Breast epithelium (tissue), 4 donors: Measurements from ENCODE around the gene LRRC26. TPM values are rescaled to one million over a fixed set of nuclear protein-coding genes. Genes with fewer than 3 reads are reported as not detected.
A peak's percentile ranks its signal among the peaks of the same experiment; 100 is the strongest.

Experiments used
- DNase-seq, 2 donors: peaks; one replicate each; pipeline ENCODE4 v3.0.0-alpha.2; 2019; ENCODE audit warnings: low spot score in 2 of 2
- H3K27ac ChIP-seq, 2 donors: fragments of 200-600 bp; sonication (generic) in 1 of 2; one replicate each; pipeline ENCODE4 v1.5.1; 2016 to 2019; ENCODE audit warnings: mild to moderate bottlenecking in 1 of 2
- H3K27me3 ChIP-seq, 2 donors: fragments of 200-600 bp; sonication (generic) in 1 of 2; one replicate each; pipeline versions ENCODE4 v1.5.1 to v1.6.0; 2017 to 2019; ENCODE audit warnings: control low read depth in 1 of 2, mild to moderate bottlenecking in 1 of 2
- H3K36me3 ChIP-seq: fragments of 200-600 bp; one replicate; pipeline ENCODE4 v1.5.1; 2019
- H3K4me1 ChIP-seq, 2 donors: fragments of 200-600 bp; sonication (generic); one replicate each; pipeline ENCODE4 v1.5.1; 2016 to 2019; ENCODE audit warnings: control low read depth in 1 of 2
- H3K4me3 ChIP-seq, 3 donors: fragments of 200-600 bp; sonication (generic); 1 replicate in 2 of 3; 2 replicates in 1 of 3; pipeline ENCODE4 v1.5.1; 2016 to 2019; ENCODE audit warnings: mild to moderate bottlenecking in 3 of 3, moderate library complexity in 2 of 3
- H3K9me3 ChIP-seq, 2 donors: fragments of 200-600 bp; sonication (generic) in 1 of 2; one replicate each; pipeline ENCODE4 v1.5.1; 2016 to 2019; ENCODE audit warnings: control low read depth in 1 of 2
- CTCF ChIP-seq, 3 donors: fragments of 450-650 bp; IDR thresholded peaks; one replicate each; pipeline ENCODE4 v1.5.1; 2016 to 2017; ENCODE audit warnings: antibody characterized with exemption in 3 of 3, mild to moderate bottlenecking in 3 of 3, moderate library complexity in 3 of 3
- POLR2A ChIP-seq: fragments of 450-650 bp; IDR thresholded peaks from one replicate; pipeline ENCODE4 v1.6.1; 2016; ENCODE audit warnings: antibody characterized with exemption, mild to moderate bottlenecking, moderate library complexity
- POLR2AphosphoS5 ChIP-seq, 3 donors: sonication (generic); formaldehyde crosslinking; IDR thresholded peaks; one replicate each; pipeline ENCODE4 v1.6.1; 2017; ENCODE audit warnings: antibody characterized with exemption in 3 of 3
- intact Hi-C: fragments of 100-400 bp; cut with DNase I; formaldehyde crosslinking; loops from one replicate; pipeline ENCODE4 v1.15.1; 2023; ENCODE audit warnings: low total_unique reads
- total RNA-seq, 3 donors: library from RNA; depleted of rRNA; stranded (reverse); fragments of >200 nt; gene quantifications; one replicate each; pipeline ENCODE4 v1.1.0, GENCODE V29; 2016

LRRC26 gene
- total RNA-seq, 3 donors from 2014 or later, result 7.8 to 9.2 TPM; not detected in 1

GRCh38 chr9:137168904-137169856, 671 bp downstream of the LRRC26 start:
- Histone ChIP-seq H3K36me3 (no peaks in the 10 kb centered on the region), H3K4me3 (peak overlapping the region; percentile 8 to 72 (median 52)), H3K4me1 (peaks cover 31 to 40% of the 10 kb centered on the region in 2 donors), H3K27me3 (peaks cover 32 to 62% of the 10 kb centered on the region in 2 donors), H3K9me3 (no peaks in the 10 kb centered on the region), H3K27ac (peak overlapping the region; percentile 52 to 55)
- TF ChIP-seq POLR2AphosphoS5 (IDR thresholded peaks at IDR 0.05) (no peak), CTCF (IDR thresholded peaks at IDR 0.05) (no peak), POLR2A (no peak)
- peak in 1 of 2 donors; percentile 74 for DNase-seq
- intact Hi-C loops, result no loop called here

- intact Hi-C loops, result no loop called here
- Histone ChIP-seq H3K4me1 (peaks cover 31 to 38% of the 10 kb centered on the region in 2 donors), H3K9me3 (no peaks in the 10 kb centered on the region), H3K4me3 (peak overlapping the region; percentile 15 to 72 (median 52)), H3K27me3 (peaks cover 32 to 68% of the 10 kb centered on the region in 2 donors), H3K36me3 (no peaks in the 10 kb centered on the region), H3K27ac (peak overlapping the region; percentile 52 to 55)
- no peak for DNase-seq
- TF ChIP-seq CTCF (IDR thresholded peaks at IDR 0.05), result no peak
- no peak for TF ChIP-seq POLR2AphosphoS5 (IDR thresholded peaks at IDR 0.05)
- no peak for TF ChIP-seq POLR2A
Measured at GRCh38 chr9:137168573-137168903, 1.3 kb downstream of the LRRC26 start.

GRCh38 chr9:137167747-137168572, 1.9 kb downstream of the LRRC26 start:
- Histone ChIP-seq H3K27me3 (peaks cover 32 to 74% of the 10 kb centered on the region in 2 donors), H3K27ac (peak overlapping the region; percentile 52 to 55), H3K4me3 (peak overlapping the region; percentile 15 to 72 (median 52)), H3K4me1 (peaks cover 33 to 35% of the 10 kb centered on the region in 2 donors), H3K36me3 (no peaks in the 10 kb centered on the region), H3K9me3 (no peaks in the 10 kb centered on the region)
- intact Hi-C loops, result no loop called here
- TF ChIP-seq POLR2A (no peak), CTCF (IDR thresholded peaks at IDR 0.05) (no peak), POLR2AphosphoS5 (IDR thresholded peaks at IDR 0.05) (no peak)
- no peak for DNase-seq

GRCh38 chr9:137167277-137167746, 2.5 kb downstream of the LRRC26 start:
- intact Hi-C loops, result no loop called here
- H3K36me3 ChIP-seq, result no peaks in the 10 kb centered on the region
- no peak overlapping the region for H3K27ac ChIP-seq
- peaks cover 32 to 80% of the 10 kb centered on the region in 2 donors for H3K27me3 ChIP-seq
- TF ChIP-seq POLR2AphosphoS5 (IDR thresholded peaks at IDR 0.05), result no peak
- TF ChIP-seq CTCF (IDR thresholded peaks at IDR 0.05), result no peak
- no peak for TF ChIP-seq POLR2A
- peak overlapping the region in 2 of 3 donors; percentile 52 to 72 for H3K4me3 ChIP-seq
- peaks cover 30 to 35% of the 10 kb centered on the region in 2 donors for H3K4me1 ChIP-seq
- DNase-seq, result no peak
- no peaks in the 10 kb centered on the region for H3K9me3 ChIP-seq
